ENCODE data around the gene TOMM7. TPM values are rescaled to one million over a fixed set of nuclear protein-coding genes. Genes with fewer than 3 reads are reported as not detected.

The TOMM7 gene
- polyA plus RNA-seq, 1 of the 3 experiments (the other 2 are of a cell fraction) = 546 TPM

- POLR2A ChIA-PET = no interaction called here
Observed at GRCh38 chr7:22821702-22822485, 755 bp downstream of the TOMM7 start.

More at GRCh38 chr7:22821702-22822485, 755 bp downstream of the TOMM7 start:
- Histone ChIP-seq H3F3A (replicated peaks; ENCODE audit: insufficient read depth) (no peaks in the 10 kb centered on the region), H3K36me3 (replicated peaks in 1 of 2; ENCODE audit: control insufficient read depth in 1 of 2, insufficient read depth in 2 of 2, low read length in 1 of 2) (peaks cover 6 to 11% of the 10 kb centered on the region in 2 experiments), H3K9me3 (no peaks in the 10 kb centered on the region), H3K79me2 (ENCODE audit: insufficient read depth) (peaks cover 33% of the 10 kb centered on the region), H2AFZ (ENCODE audit: low read depth) (peak overlapping the region; percentile 86), H3K4me1 (ENCODE audit: control insufficient read depth in 1 of 2, insufficient read depth in 2 of 2, low read depth in 1 of 2, low read length in 1 of 2) (peaks cover 5 to 7% of the 10 kb centered on the region in 2 experiments; a peak in 2 of 4 replicates), H3K9me2 (no peaks in the 10 kb centered on the region), H4K20me1 (ENCODE audit: insufficient read depth) (no peaks in the 10 kb centered on the region), H3K4me3 (ENCODE audit: low read depth in 2 of 2, low read length in 1 of 2) (peak overlapping the region; percentile 85 to 92), H3K9ac (peak overlapping the region; percentile 86), H3K4me2 (peak overlapping the region; percentile 88), H3K27ac (ENCODE audit: low read depth in 2 of 2, low read length in 1 of 2) (peak overlapping the region; percentile 59 to 80; a peak in 2 of 4 replicates), H3K27me3 (ENCODE audit: insufficient read depth) (no peaks in the 10 kb centered on the region)
- CTCF ChIA-PET = interaction anchor here (1.2 to 1.8 kb wide), 4 partner anchors 38 to 234 kb away, joined by 3 to 7 read pairs (median 5); no protein-coding TSS in a partner anchor
- no peak for DNase-seq
- WGBS (ENCODE audit: low lambda C conversion rate) = 13% methylated on average over 18 of the region's 18 CpGs
- TF ChIP-seq PBX3 (IDR thresholded peaks at IDR 0.05) = no peak
- no peak for TF ChIP-seq TEAD4 (IDR thresholded peaks at IDR 0.05; ENCODE audit: borderline replicate concordance, insufficient read depth)
- TF ChIP-seq IRF3 (IDR thresholded peaks at IDR 0.05; ENCODE audit: low read depth, low read length) = no peak
- no peak for TF ChIP-seq RAD21 (IDR thresholded peaks at IDR 0.05; ENCODE audit: low read length)
- TF ChIP-seq MXI1 (IDR thresholded peaks at IDR 0.05; ENCODE audit: low read depth, low read length) = no peak
- TF ChIP-seq MAX (IDR thresholded peaks at IDR 0.05; ENCODE audit: low read depth) = no peak
- TF ChIP-seq ZBTB33 (IDR thresholded peaks at IDR 0.05; ENCODE audit: borderline replicate concordance, low read depth) = no peak
- no peak for TF ChIP-seq MEF2A (IDR thresholded peaks at IDR 0.05; ENCODE audit: borderline replicate concordance, low read depth)
- TF ChIP-seq REST (IDR thresholded peaks at IDR 0.05; ENCODE audit: low read depth, low read length) = no peak
- no peak for TF ChIP-seq JUND (IDR thresholded peaks at IDR 0.05)
- TF ChIP-seq RCOR1 (IDR thresholded peaks at IDR 0.05; ENCODE audit: low read length) = no peak
